Ishikawa (cell line): ENCODE measurements around the gene GRK1.

ENCODE experiments used
- CEBPB ChIP-seq: IDR thresholded peaks from 2 replicates; pipeline ENCODE4 v1.6.1; 2012
- CREB1 ChIP-seq: IDR thresholded peaks from 2 replicates; pipeline ENCODE4 v1.6.1; 2012; ENCODE audit warnings: low read depth
- FOXM1 ChIP-seq: IDR thresholded peaks from 2 replicates; pipeline ENCODE4 v1.6.1; 2012; ENCODE audit warnings: low read depth, borderline replicate concordance
- MAX ChIP-seq: IDR thresholded peaks from 2 replicates; pipeline ENCODE4 v1.6.1; 2012
- RAD21 ChIP-seq: IDR thresholded peaks from 2 replicates; pipeline ENCODE4 v1.6.1; 2012; ENCODE audit warnings: low read depth
- REST ChIP-seq: IDR thresholded peaks from 2 replicates; pipeline ENCODE4 v1.6.1; 2012; ENCODE audit warnings: low read depth, mild to moderate bottlenecking
- TAF1 ChIP-seq: IDR thresholded peaks from 2 replicates; pipeline ENCODE4 v1.6.1; 2012; ENCODE audit warnings: low read depth, mild to moderate bottlenecking
- YY1 ChIP-seq: IDR thresholded peaks from 2 replicates; pipeline ENCODE4 v1.6.1; 2012; ENCODE audit warnings: low read depth

GRCh38 chr13:113627136-113627535 lies 39.9 kb upstream of the GRK1 start:
- TF ChIP-seq REST = no peak
- no peak for TF ChIP-seq FOXM1
- no peak for TF ChIP-seq RAD21
- no peak for TF ChIP-seq CEBPB
- TF ChIP-seq MAX = no peak
- TF ChIP-seq TAF1 = no peak
- no peak for TF ChIP-seq YY1
- TF ChIP-seq CREB1 = no peak
